Naive B cell (primary cell): ENCODE measurements around the gene SAV1. TPM values are rescaled to one million over a fixed set of nuclear protein-coding genes. Genes with fewer than 3 reads are reported as not detected.

ENCODE experiments used
- ATAC-seq, 2 donors: fragments of 150-1000 bp; cut with Tn5 transposase; 2 replicates each; pipeline ENCODE4 v1.10.0; 2021; ENCODE audit warnings: low read depth in 2 of 2, mild to moderate bottlenecking in 2 of 2, moderate library complexity in 2 of 2
- DNase-seq: peaks from one replicate; pipeline ENCODE4 v3.0.0; 2022
- H3K27ac Mint-ChIP-seq, 6 donors: one replicate each; pipeline ENCODE4 v1.8.0; 2020 to 2022; ENCODE audit warnings: mild to moderate bottlenecking in 6 of 6, mixed read lengths in 6 of 6, moderate library complexity in 5 of 6, inconsistent platforms in 2 of 6
- H3K27me3 Mint-ChIP-seq, 3 donors: one replicate each; pipeline ENCODE4 v1.8.0; 2021 to 2022; ENCODE audit warnings: mixed read lengths in 3 of 3, mild to moderate bottlenecking in 1 of 3
- H3K36me3 Mint-ChIP-seq, 2 donors: one replicate each; pipeline ENCODE4 v1.8.0; 2020 to 2022; ENCODE audit warnings: mixed read lengths in 2 of 2, inconsistent platforms in 1 of 2, mild to moderate bottlenecking in 1 of 2
- H3K4me1 Mint-ChIP-seq, 3 donors: one replicate each; pipeline ENCODE4 v1.8.0; 2020 to 2022; ENCODE audit warnings: mixed read lengths in 3 of 3, inconsistent platforms in 1 of 3, mild to moderate bottlenecking in 1 of 3, moderate library complexity in 1 of 3
- H3K4me3 Mint-ChIP-seq, 8 donors: one replicate each; pipeline ENCODE4 v1.8.0; 2020 to 2022; ENCODE audit warnings: mild to moderate bottlenecking in 8 of 8, mixed read lengths in 8 of 8, moderate library complexity in 8 of 8, inconsistent platforms in 2 of 8
- H3K9me3 Mint-ChIP-seq, 7 donors: one replicate each; pipeline ENCODE4 v1.8.0; 2020 to 2022; ENCODE audit warnings: mixed read lengths in 7 of 7, mild to moderate bottlenecking in 5 of 7, inconsistent platforms in 2 of 7, moderate library complexity in 1 of 7
- polyA plus RNA-seq, 6 donors: library from polyadenylated mRNA; unstranded; fragments of 300-500 nt; fragmentation: Illumina TruSeq; gene quantifications; one replicate each; pipeline ENCODE4 v1.2.3, GENCODE V29; 2021; ENCODE audit warnings: low read depth in 6 of 6

The SAV1 gene
- polyA plus RNA-seq, 6 donors from 2014 or later = 62.6 to 89.9 (median 71.4) TPM

DNA sequence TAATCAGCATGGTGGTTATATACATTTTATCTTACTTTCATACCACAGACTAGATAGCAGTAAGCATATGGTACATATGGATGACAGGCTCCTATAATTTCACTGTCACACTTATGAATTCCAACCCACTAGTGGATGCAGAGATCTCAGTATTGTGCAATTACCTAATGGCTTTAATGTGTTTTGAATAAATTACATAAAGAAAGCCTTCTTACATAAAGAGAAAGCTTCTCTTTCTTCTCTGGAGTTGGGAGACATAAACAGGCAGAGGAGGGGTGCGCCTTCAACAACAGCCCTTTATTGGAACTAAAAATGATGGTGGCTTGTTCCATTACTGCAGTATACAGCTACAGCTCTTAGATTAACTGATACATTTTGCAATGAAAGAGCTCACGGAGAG is 52.6 kb downstream of the SAV1 start:
- Mint-ChIP-seq H3K4me3 (no peak overlapping the region), H3K4me1 (peaks cover 0 to 5% (median 4%) of the 10 kb centered on the region in 3 donors), H3K9me3 (no peaks in the 10 kb centered on the region), H3K36me3 (no peaks in the 10 kb centered on the region), H3K27ac (no peak overlapping the region), H3K27me3 (no peaks in the 10 kb centered on the region)
- DNase-seq = no peak
- no peak for ATAC-seq

GRCh38 chr14:50615056-50615455 is 53.0 kb downstream of the SAV1 start:
- Mint-ChIP-seq H3K4me1 (peaks cover 0 to 4% (median 0%) of the 10 kb centered on the region in 3 donors), H3K27ac (no peak overlapping the region), H3K9me3 (no peaks in the 10 kb centered on the region), H3K36me3 (no peaks in the 10 kb centered on the region), H3K4me3 (no peak overlapping the region), H3K27me3 (no peaks in the 10 kb centered on the region)
- ATAC-seq (no peak), DNase-seq (no peak)

GRCh38 chr14:50612806-50613205 is 55.3 kb downstream of the SAV1 start:
- DNase-seq (no peak), ATAC-seq (no peak)
- Mint-ChIP-seq H3K9me3 (no peaks in the 10 kb centered on the region), H3K27ac (no peak overlapping the region), H3K27me3 (no peaks in the 10 kb centered on the region), H3K4me3 (no peak overlapping the region), H3K36me3 (no peaks in the 10 kb centered on the region), H3K4me1 (no peaks in the 10 kb centered on the region)

DNA sequence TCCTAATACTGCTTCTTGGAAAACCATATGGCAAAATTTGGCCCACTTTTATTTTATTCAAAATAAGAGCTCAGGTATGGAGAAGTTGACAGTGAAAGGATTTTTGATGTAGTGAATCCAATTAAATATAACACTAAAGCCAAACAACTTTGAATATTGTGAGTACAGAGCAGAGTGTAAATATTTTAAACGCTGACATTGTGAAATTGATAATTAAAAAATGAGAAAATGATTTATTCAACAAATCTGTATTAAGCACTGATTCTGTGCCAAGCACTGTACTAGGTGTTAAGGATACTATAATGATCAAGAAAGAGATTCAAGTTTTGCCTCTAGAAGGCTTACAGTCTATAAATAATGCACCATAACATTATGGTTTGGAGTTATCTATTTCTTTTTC is 57.6 kb downstream of the SAV1 start:
- Mint-ChIP-seq H3K9me3 (no peaks in the 10 kb centered on the region), H3K27ac (no peak overlapping the region)

DNA sequence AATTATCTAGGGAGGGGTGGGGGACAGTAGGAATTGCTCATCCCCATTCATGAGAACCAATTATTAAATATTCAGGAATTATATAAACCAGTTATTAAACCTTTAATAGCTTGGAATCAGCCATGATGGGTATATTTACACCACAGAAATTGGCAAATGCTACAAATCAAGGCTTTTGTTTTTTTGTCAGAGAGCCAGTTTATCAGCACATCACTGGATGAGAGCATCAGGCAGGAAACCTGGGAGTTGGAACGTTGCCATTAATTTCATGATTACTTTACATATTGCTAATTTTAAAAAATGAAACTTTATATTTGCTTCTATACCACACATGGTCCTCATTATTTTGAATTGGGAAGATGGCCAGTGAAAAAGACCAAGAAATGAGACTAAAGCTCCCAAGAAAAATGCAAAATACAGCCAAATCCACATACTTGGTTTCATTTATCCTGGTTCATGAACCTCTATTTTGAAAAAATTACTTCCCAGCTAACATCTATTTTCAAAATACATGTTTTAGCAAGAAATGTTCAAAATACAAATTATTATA is 59.7 kb downstream of the SAV1 start:
- Mint-ChIP-seq H3K27ac (no peak overlapping the region), H3K36me3 (no peaks in the 10 kb centered on the region), H3K9me3 (no peaks in the 10 kb centered on the region), H3K4me3 (no peak overlapping the region), H3K27me3 (no peaks in the 10 kb centered on the region), H3K4me1 (no peaks in the 10 kb centered on the region)
- ATAC-seq = no peak
- DNase-seq = no peak

More for the DNA sequence above, 57.6 kb downstream of the SAV1 start:
- Mint-ChIP-seq H3K4me1 (no peaks in the 10 kb centered on the region), H3K27me3 (no peaks in the 10 kb centered on the region), H3K4me3 (no peak overlapping the region), H3K36me3 (no peaks in the 10 kb centered on the region)
- DNase-seq = no peak
- no peak for ATAC-seq

- no peaks in the 10 kb centered on the region for H3K36me3 Mint-ChIP-seq
- ATAC-seq (no peak), DNase-seq (no peak)
- no peak overlapping the region for H3K4me3 Mint-ChIP-seq
- H3K4me1 Mint-ChIP-seq = no peaks in the 10 kb centered on the region
- H3K9me3 Mint-ChIP-seq = no peaks in the 10 kb centered on the region
- H3K27me3 Mint-ChIP-seq = no peaks in the 10 kb centered on the region
- H3K27ac Mint-ChIP-seq = no peak overlapping the region
These were observed 60.3 kb downstream of the SAV1 start for GRCh38 chr14:50607761-50608160.

DNA sequence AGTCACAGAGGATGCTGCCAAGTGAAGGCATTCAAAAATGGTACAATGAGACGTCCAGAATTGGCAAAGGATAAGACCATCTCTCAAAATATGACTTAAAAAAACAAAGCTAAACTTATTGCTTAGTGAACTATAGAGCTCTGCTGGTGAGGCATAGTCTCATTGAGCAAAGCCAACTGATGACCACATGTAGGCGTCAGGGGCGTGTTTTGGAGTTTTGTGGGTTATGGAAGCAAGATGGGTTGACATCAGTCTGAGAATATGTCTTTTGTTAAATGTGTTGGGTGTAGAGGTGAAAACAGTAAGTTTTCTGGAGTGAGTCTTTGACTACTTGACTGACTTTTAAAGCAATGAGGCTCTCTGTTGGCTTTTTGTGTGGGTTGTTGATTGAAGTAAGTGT is 60.9 kb downstream of the SAV1 start:
- DNase-seq (no peak), ATAC-seq (no peak)
- H3K36me3 Mint-ChIP-seq = no peaks in the 10 kb centered on the region
- no peak overlapping the region for H3K4me3 Mint-ChIP-seq
- H3K27me3 Mint-ChIP-seq = no peaks in the 10 kb centered on the region
- no peak overlapping the region for H3K27ac Mint-ChIP-seq
- no peaks in the 10 kb centered on the region for H3K9me3 Mint-ChIP-seq
- H3K4me1 Mint-ChIP-seq = no peaks in the 10 kb centered on the region

- H3K36me3 Mint-ChIP-seq = no peaks in the 10 kb centered on the region
- no peak for ATAC-seq
- DNase-seq = no peak
- H3K4me1 Mint-ChIP-seq = no peaks in the 10 kb centered on the region
- H3K27me3 Mint-ChIP-seq = no peaks in the 10 kb centered on the region
- peak overlapping the region in 1 of 6 donors; percentile 6 for H3K27ac Mint-ChIP-seq
- no peak overlapping the region for H3K4me3 Mint-ChIP-seq
- H3K9me3 Mint-ChIP-seq = no peaks in the 10 kb centered on the region
These were observed 61.6 kb downstream of the SAV1 start for GRCh38 chr14:50606468-50606867.

- Mint-ChIP-seq H3K4me1 (no peaks in the 10 kb centered on the region), H3K27me3 (no peaks in the 10 kb centered on the region), H3K27ac (peak overlapping the region in 1 of 6 donors; percentile 27), H3K4me3 (no peak overlapping the region), H3K36me3 (no peaks in the 10 kb centered on the region), H3K9me3 (no peaks in the 10 kb centered on the region)
- ATAC-seq (no peak), DNase-seq (no peak)
These were observed 62.3 kb downstream of the SAV1 start for GRCh38 chr14:50605766-50606165.

- H3K27ac Mint-ChIP-seq = peak overlapping the region in 1 of 6 donors; percentile 35
- ATAC-seq (no peak), DNase-seq (no peak)
- no peaks in the 10 kb centered on the region for H3K27me3 Mint-ChIP-seq
- no peaks in the 10 kb centered on the region for H3K36me3 Mint-ChIP-seq
- no peak overlapping the region for H3K4me3 Mint-ChIP-seq
- H3K4me1 Mint-ChIP-seq = no peaks in the 10 kb centered on the region
- H3K9me3 Mint-ChIP-seq = no peaks in the 10 kb centered on the region
These were observed 64.5 kb downstream of the SAV1 start for GRCh38 chr14:50603565-50603964.

DNA sequence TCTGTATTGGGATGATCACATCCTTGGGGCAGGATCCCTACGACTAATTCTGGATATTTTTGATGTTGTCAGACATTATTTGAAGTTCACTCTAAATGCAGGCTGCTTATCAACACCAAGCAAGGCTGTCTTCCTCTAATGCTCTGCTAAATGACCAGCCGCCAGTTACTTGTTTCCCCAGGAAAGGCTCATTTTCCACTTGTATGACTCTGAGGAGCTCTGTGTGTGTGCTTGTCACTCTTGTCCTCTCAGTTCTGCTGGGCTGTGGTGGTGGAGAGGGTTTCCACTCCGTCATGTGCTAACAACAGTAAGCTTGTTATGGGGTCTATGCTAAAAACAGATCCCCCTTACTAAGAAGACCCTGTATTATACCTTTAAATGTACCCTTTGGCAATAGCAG is 66.1 kb downstream of the SAV1 start:
- no peaks in the 10 kb centered on the region for H3K9me3 Mint-ChIP-seq
- no peak overlapping the region for H3K27ac Mint-ChIP-seq
- no peaks in the 10 kb centered on the region for H3K4me1 Mint-ChIP-seq
- ATAC-seq = no peak
- H3K27me3 Mint-ChIP-seq = no peaks in the 10 kb centered on the region
- no peak overlapping the region for H3K4me3 Mint-ChIP-seq
- no peak for DNase-seq
- H3K36me3 Mint-ChIP-seq = no peaks in the 10 kb centered on the region

- no peak overlapping the region for H3K27ac Mint-ChIP-seq
- no peaks in the 10 kb centered on the region for H3K27me3 Mint-ChIP-seq
- ATAC-seq (no peak), DNase-seq (no peak)
- H3K9me3 Mint-ChIP-seq = no peaks in the 10 kb centered on the region
- H3K4me1 Mint-ChIP-seq = no peaks in the 10 kb centered on the region
- H3K4me3 Mint-ChIP-seq = no peak overlapping the region
- H3K36me3 Mint-ChIP-seq = peaks cover 0 to 3% of the 10 kb centered on the region in 2 donors
These were observed 66.7 kb downstream of the SAV1 start for GRCh38 chr14:50601394-50601793.

DNA sequence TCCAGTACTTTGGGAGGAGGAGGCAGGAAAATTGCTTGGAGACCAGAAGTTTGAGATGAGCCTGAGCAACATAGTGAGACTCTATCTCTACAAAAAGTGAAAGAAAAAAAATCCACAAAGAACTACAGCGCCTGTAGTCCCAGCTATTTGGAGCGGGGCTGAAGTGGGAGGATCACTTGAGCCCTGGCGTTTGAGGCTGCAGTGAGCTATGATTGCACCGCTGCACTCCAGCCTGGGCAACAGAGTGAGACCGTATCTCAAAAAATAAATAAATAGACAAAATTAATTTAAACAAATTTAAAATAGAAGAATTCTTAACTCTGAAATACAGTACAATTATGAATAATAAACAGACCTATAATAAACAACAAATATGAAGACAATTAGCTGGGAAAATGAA is 67.3 kb downstream of the SAV1 start:
- Mint-ChIP-seq H3K4me3 (no peak overlapping the region), H3K4me1 (no peaks in the 10 kb centered on the region), H3K9me3 (no peaks in the 10 kb centered on the region), H3K27ac (no peak overlapping the region), H3K27me3 (no peaks in the 10 kb centered on the region), H3K36me3 (peaks cover 0 to 3% of the 10 kb centered on the region in 2 donors)
- ATAC-seq (no peak), DNase-seq (no peak)

- Mint-ChIP-seq H3K36me3 (peaks cover 0 to 3% of the 10 kb centered on the region in 2 donors), H3K9me3 (no peaks in the 10 kb centered on the region), H3K27me3 (no peaks in the 10 kb centered on the region), H3K27ac (peak overlapping the region in 1 of 6 donors; percentile 60), H3K4me3 (no peak overlapping the region), H3K4me1 (no peaks in the 10 kb centered on the region)
- peak; percentile 5 for DNase-seq
- ATAC-seq = no peak
These were observed 68.2 kb downstream of the SAV1 start for GRCh38 chr14:50599700-50600444.
